ENCODE measurements around the gene CT47A1.

GRCh38 chrX:121014826-121015225 is 29.3 kb upstream of the CT47A1 start:
- TF ChIP-seq POLR2AphosphoS5 (IDR thresholded peaks at IDR 0.05; ENCODE audit: low read depth, low read length) (no peak), TAF1 (IDR thresholded peaks at IDR 0.05; ENCODE audit: borderline replicate concordance, insufficient read depth, low read length) (no peak), SIN3A (IDR thresholded peaks at IDR 0.05; ENCODE audit: borderline replicate concordance, insufficient read depth, low read length) (no peak), REST (IDR thresholded peaks at IDR 0.05; ENCODE audit: insufficient read depth in 1 of 2, low read depth in 2 of 2, low read length in 2 of 2) (no peak), FOXP2 (optimal IDR thresholded peaks at IDR 0.05; ENCODE audit: borderline replicate concordance, extremely low read depth, extremely low read length, insufficient read depth) (no peak)
